Measurements from ENCODE around the gene LPAR6. TPM values are rescaled to one million over a fixed set of nuclear protein-coding genes. Genes with fewer than 3 reads are reported as not detected.

The LPAR6 gene
- total RNA-seq, 2 donors from 2014 or later, result 6.1 to 9.3 TPM

- Histone ChIP-seq H3K36me3 (peaks cover 14% of the 10 kb centered on the region), H3K27me3 (no peaks in the 10 kb centered on the region), H3K4me1 (peaks cover 0 to 39% of the 10 kb centered on the region in 2 donors), H3K9me3 (no peaks in the 10 kb centered on the region), H3K27ac (no peak overlapping the region), H3K4me3 (no peak overlapping the region)
- no peak for DNase-seq (ENCODE audit: low spot score)
- TF ChIP-seq, protein P1, sequence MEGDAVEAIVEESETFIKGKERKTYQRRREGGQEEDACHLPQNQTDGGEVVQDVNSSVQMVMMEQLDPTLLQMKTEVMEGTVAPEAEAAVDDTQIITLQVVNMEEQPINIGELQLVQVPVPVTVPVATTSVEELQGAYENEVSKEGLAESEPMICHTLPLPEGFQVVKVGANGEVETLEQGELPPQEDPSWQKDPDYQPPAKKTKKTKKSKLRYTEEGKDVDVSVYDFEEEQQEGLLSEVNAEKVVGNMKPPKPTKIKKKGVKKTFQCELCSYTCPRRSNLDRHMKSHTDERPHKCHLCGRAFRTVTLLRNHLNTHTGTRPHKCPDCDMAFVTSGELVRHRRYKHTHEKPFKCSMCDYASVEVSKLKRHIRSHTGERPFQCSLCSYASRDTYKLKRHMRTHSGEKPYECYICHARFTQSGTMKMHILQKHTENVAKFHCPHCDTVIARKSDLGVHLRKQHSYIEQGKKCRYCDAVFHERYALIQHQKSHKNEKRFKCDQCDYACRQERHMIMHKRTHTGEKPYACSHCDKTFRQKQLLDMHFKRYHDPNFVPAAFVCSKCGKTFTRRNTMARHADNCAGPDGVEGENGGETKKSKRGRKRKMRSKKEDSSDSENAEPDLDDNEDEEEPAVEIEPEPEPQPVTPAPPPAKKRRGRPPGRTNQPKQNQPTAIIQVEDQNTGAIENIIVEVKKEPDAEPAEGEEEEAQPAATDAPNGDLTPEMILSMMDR (IDR thresholded peaks at IDR 0.05), result no peak
Measured at GRCh38 chr13:48397744-48398143, 15.2 kb downstream of the LPAR6 start.

- Histone ChIP-seq H3K9me3 (peaks cover 0 to 12% of the 10 kb centered on the region in 2 donors), H3K4me1 (peaks cover 0 to 9% of the 10 kb centered on the region in 2 donors), H3K36me3 (peaks cover 14% of the 10 kb centered on the region), H3K4me3 (no peak overlapping the region), H3K27ac (no peak overlapping the region), H3K27me3 (no peaks in the 10 kb centered on the region)
- DNase-seq (ENCODE audit: low spot score), result no peak
- TF ChIP-seq, protein P1 (IDR thresholded peaks at IDR 0.05), result no peak
Measured at GRCh38 chr13:48393698-48394085, 19.2 kb downstream of the LPAR6 start.

GRCh38 chr13:48393030-48393697 is 19.7 kb downstream of the LPAR6 start:
- H3K9me3 ChIP-seq, result peaks cover 0 to 12% of the 10 kb centered on the region in 2 donors
- TF ChIP-seq, protein P1 (IDR thresholded peaks at IDR 0.05), result no peak
- H3K4me1 ChIP-seq, result peaks cover 0 to 4% of the 10 kb centered on the region in 2 donors
- H3K4me3 ChIP-seq, result no peak overlapping the region
- H3K27ac ChIP-seq, result no peak overlapping the region
- no peaks in the 10 kb centered on the region for H3K27me3 ChIP-seq
- H3K36me3 ChIP-seq, result peaks cover 14% of the 10 kb centered on the region
- no peak for DNase-seq (ENCODE audit: low spot score)

- TF ChIP-seq, protein P1 (IDR thresholded peaks at IDR 0.05), result no peak
- Histone ChIP-seq H3K4me3 (no peak overlapping the region), H3K4me1 (no peaks in the 10 kb centered on the region), H3K27me3 (no peaks in the 10 kb centered on the region), H3K9me3 (peaks cover 0 to 12% of the 10 kb centered on the region in 2 donors), H3K27ac (no peak overlapping the region), H3K36me3 (peaks cover 14% of the 10 kb centered on the region)
- no peak for DNase-seq (ENCODE audit: low spot score)
Measured at GRCh38 chr13:48391257-48391656, 21.7 kb downstream of the LPAR6 start.

- H3K27ac ChIP-seq, result no peak overlapping the region
- peaks cover under 1% of the 10 kb centered on the region for H3K36me3 ChIP-seq
- TF ChIP-seq, protein P1 (IDR thresholded peaks at IDR 0.05), result no peak
- H3K9me3 ChIP-seq, result peaks cover 0 to 7% of the 10 kb centered on the region in 2 donors
- no peaks in the 10 kb centered on the region for H3K27me3 ChIP-seq
- no peak for DNase-seq (ENCODE audit: low spot score)
- H3K4me3 ChIP-seq, result no peak overlapping the region
- no peaks in the 10 kb centered on the region for H3K4me1 ChIP-seq
Measured at GRCh38 chr13:48386816-48387215, 26.1 kb downstream of the LPAR6 start.

- no peak overlapping the region for H3K27ac ChIP-seq
- peaks cover 10% of the 10 kb centered on the region for H3K36me3 ChIP-seq
- DNase-seq (ENCODE audit: low spot score), result no peak
- H3K27me3 ChIP-seq, result no peaks in the 10 kb centered on the region
- H3K4me3 ChIP-seq, result no peak overlapping the region
- no peaks in the 10 kb centered on the region for H3K9me3 ChIP-seq
- TF ChIP-seq, protein P1 (IDR thresholded peaks at IDR 0.05), result no peak
- no peaks in the 10 kb centered on the region for H3K4me1 ChIP-seq
Measured at GRCh38 chr13:48383384-48383783, 29.5 kb downstream of the LPAR6 start.

All from right atrium auricular region (tissue), 2 donors.